ENCODE measurements around the gene RPL21. TPM values are rescaled to one million over a fixed set of nuclear protein-coding genes. Genes with fewer than 3 reads are reported as not detected.

The RPL21 gene
- 1,237 to 1,842 TPM (median 1,383 TPM) in 5 replicates for total RNA-seq (2022; extraction: Qiagen RNA extraction; ENCODE audit: low read depth)

DNA sequence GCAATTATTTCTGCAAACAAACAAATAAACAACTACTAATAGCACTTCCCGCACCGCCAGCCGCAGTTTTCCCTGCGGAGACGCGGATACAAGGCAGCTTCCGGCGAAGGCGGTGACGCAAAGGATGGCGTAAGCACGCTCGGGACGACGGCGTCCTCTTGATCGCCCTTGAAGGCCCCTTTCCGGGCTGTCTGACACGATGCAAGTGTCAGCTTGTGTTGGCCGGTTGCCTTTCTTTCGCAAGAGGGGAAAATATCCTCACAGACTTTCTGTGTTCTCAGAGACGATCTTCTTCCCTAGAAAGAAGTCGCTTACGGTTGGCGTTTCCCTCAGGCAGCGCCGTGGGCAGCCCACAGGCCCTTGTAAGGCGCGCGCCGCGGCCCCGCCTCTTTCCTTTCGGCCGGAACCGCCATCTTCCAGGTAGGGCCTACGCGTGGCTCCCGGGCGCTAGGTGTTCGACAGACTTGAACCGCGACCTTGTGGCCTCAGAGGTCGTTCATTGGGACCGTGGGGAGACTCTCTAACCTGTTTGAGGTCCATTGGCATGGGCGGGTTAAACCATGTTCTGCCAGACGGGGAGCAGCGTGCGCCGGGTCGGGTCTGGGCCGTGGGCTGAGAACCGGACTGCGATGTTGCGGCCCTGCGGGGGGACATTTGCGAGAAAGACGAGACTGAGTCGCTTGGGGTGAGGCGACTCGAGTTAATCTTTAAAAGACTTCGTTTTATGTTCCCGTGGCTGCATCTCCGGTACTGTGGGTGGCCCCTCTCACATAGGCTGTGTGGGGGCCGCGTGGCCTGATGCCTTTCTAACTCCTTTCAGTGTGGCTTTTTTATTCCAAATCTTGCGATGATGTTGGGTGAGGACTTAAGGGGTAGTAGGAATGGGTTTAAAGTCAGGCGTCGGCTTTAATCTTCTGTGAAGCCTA, at the start of gene RPL21:
TSS of gene RPL21 (plus strand) at position 393 of the 926 bp plus-strand sequence. CDS start 2,219 bp downstream, outside the sequence.

DNA sequence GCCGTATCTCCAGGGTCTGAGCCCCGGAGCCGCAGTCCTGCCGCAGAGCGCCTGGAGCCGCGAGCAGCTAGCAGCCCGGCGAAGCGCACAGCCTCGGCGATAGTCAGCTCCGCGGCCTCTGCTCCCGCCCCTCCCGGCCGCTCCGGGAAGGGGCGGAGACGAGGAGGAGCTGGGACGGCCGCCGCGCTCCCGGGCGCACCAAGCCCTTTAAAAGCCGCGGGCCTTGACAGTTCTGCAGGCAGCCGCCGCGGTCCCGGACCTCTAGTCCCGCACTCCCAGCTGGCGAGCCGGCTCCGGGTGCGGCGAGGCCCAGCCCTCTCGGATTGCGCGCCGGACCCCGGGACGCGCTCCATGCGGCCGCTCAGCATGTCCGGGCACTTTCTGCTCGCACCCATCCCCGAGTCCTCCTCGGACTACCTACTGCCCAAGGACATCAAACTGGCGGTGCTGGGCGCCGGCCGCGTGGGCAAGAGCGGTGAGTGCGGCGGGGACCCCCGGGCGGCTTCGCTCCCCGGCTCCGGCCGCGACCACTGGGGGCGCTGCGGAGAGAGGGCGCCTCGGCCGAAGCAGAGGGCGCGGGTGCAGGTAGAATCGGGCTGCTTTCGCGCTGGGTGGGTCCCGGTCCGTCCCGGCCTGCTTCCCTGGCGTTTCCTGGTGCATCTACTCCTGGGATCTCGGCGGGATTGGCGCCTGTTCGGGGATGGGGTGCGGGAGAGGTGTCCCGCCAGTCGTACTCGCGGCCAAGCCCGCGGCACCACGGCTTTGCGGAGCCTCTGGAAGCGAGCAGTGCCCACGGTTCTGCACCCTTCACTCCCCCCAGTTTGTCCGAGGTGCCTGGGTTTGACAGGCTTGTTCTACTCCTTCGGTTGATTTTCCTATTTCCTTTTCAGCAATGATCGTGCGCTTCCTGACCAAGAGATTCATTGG, 19.5 kb downstream of the RPL21 start, which contains the start of gene RASL11A:
TSS of gene RASL11A (plus strand) at position 237 of the 927 bp plus-strand sequence. CDS start at position 352, 115 bp downstream.

Other genes starting within 250 kb of the RPL21 start
- 13.1 to 24.5 TPM (median 22.1 TPM) in 5 replicates for gene USP12, start 79.7 kb upstream of the RPL21 start, total RNA-seq (2022; extraction: Qiagen RNA extraction; ENCODE audit: low read depth)
- gene RASL11A, start 19.3 kb downstream of the RPL21 start, total RNA-seq (2022; extraction: Qiagen RNA extraction; ENCODE audit: low read depth): 2.3 to 4.4 TPM (median 3.9 TPM) in 5 replicates
- gene GTF3A, start 173.1 kb downstream of the RPL21 start, total RNA-seq (2022; extraction: Qiagen RNA extraction; ENCODE audit: low read depth): 93.3 to 103 TPM (median 100 TPM) in 5 replicates
- 18.1 to 26.9 TPM (median 20.2 TPM) in 5 replicates for gene MTIF3, start 199.0 kb downstream of the RPL21 start, total RNA-seq (2022; extraction: Qiagen RNA extraction; ENCODE audit: low read depth)

Measured in A549 treated with RU486 at 1 μM for 4 hours (cell line).